Measurements from ENCODE around the gene AP3B1.
A peak's percentile ranks its signal among the peaks of the same experiment; 100 is the strongest.

Gene AP3B1

DNA sequence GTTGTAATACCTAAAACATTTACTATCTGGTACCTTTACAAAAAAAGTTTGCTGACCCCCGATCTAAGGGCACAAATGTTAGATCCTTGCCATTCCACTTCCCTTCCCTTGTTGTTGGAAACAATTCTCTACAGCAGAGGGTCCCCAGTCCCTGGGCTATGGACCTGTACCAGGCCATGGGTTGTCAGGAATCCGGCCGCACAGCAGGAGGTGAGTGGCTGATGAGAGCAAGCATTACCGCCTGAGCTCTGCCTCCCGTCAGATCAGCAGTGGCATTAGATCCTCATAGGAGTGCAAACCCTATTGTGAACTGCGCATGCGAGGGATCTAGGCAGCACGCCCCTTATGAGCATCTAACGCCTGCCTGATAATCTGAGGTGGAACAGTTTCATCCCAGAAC is 248.5 kb downstream of the AP3B1 start:
- no peak for DNase-seq (ENCODE audit: low read depth)
- H3K4me3 ChIP-seq (ENCODE audit: control insufficient read depth, low read depth, low read length) = no peak overlapping the region
- TF ChIP-seq, protein P1, sequence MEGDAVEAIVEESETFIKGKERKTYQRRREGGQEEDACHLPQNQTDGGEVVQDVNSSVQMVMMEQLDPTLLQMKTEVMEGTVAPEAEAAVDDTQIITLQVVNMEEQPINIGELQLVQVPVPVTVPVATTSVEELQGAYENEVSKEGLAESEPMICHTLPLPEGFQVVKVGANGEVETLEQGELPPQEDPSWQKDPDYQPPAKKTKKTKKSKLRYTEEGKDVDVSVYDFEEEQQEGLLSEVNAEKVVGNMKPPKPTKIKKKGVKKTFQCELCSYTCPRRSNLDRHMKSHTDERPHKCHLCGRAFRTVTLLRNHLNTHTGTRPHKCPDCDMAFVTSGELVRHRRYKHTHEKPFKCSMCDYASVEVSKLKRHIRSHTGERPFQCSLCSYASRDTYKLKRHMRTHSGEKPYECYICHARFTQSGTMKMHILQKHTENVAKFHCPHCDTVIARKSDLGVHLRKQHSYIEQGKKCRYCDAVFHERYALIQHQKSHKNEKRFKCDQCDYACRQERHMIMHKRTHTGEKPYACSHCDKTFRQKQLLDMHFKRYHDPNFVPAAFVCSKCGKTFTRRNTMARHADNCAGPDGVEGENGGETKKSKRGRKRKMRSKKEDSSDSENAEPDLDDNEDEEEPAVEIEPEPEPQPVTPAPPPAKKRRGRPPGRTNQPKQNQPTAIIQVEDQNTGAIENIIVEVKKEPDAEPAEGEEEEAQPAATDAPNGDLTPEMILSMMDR (conservative IDR thresholded peaks at IDR 0.05; ENCODE audit: control insufficient read depth, insufficient read depth, low read depth, low read length) = no peak

DNA sequence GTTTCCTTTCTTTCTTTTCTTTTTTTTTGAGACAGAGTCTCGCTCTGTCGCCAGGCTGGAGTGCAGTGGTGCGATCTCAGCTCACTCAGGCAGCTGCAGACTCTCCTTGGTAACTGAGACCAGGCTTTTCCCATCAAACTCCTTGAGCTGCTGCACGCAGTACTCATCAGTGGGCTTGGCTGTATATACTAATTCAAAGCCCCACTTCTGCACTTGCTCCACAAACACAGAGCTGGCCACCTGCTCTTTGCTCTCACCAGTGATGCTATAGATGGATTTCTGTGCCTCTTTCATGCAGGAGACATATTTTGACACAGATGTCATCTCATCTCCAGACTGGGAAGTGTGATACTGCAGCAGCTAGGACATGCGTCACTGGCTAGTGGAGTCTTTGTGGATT is 252.7 kb downstream of the AP3B1 start:
- TF ChIP-seq, protein P1 (conservative IDR thresholded peaks at IDR 0.05; ENCODE audit: control insufficient read depth, insufficient read depth, low read depth, low read length) = no peak
- no peak for DNase-seq (ENCODE audit: low read depth)
- no peak overlapping the region for H3K4me3 ChIP-seq (ENCODE audit: control insufficient read depth, low read depth, low read length)

DNA sequence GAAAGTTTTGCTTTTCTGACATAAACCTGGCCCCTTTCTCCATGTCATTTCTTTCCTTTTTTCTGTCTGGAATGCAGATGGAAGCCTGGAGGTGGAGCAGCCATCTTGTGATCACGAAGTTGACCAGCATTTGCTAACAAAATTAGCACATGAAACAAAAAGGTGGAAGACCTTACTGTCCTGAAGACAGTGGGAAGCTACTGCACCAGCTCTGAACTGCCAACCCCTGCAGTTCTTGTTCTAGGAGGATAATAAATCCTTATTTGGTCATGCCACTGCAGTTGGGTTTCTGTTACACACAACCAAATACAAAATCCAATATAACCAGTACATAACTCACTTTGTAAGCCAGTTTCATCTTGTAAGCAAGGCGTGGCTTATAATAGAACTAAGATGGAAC is 269.0 kb downstream of the AP3B1 start:
- no peak overlapping the region for H3K4me3 ChIP-seq (ENCODE audit: control insufficient read depth, low read depth, low read length)
- TF ChIP-seq, protein P1 (conservative IDR thresholded peaks at IDR 0.05; ENCODE audit: control insufficient read depth, insufficient read depth, low read depth, low read length) = no peak
- no peak for DNase-seq (ENCODE audit: low read depth)

DNA sequence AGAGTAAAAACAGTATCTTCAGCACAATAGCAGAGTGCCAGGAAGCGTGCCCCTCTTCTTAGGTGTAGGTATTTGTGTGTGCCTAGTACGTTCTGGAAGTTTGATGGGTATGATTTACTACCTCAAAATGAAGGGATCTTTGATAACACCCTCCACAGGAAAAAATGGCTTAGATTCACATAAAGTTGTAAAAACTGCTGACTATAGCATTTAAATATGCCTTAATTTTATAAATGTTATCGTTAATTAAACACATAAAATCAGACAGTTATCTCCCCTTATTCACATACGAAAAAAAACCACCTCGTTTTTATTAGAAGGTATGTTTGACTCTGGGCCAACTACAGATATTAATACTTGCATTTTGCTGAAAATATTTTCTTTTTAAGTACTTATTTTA is 274.8 kb downstream of the AP3B1 start:
- TF ChIP-seq, protein P1 (conservative IDR thresholded peaks at IDR 0.05; ENCODE audit: control insufficient read depth, insufficient read depth, low read depth, low read length) = no peak
- H3K4me3 ChIP-seq (ENCODE audit: control insufficient read depth, low read depth, low read length) = no peak overlapping the region
- DNase-seq (ENCODE audit: low read depth) = no peak

DNA sequence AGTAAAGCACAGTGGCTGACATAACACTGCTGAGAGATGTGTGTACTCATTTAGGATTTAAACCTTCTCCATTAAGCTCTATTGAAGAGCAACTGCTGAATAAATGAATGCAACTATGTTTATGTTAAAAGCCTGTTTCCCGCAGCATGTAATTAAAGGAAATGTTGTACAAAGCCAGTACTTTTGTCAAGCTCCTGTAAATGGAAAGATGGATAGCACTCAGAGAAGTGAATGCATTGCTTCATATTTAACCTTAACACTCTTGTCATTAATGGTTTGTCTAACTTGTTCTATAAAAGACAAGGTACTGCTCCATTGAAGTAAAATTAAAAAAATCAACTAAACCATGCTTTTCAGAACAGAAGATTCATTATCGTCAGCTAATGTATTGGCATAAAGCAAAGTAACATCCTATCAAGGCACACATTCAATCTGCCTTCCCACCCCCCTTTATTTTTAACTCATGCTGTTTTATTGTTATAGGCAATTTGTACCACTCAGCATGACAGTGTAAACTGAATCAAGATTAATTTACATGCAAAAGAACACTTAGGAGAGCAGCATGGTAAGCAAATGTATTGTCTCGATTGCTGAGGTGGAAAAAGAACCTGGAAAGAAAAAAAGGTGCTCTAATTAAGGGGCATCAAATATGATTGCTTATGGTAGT is 277.5 kb downstream of the AP3B1 start:
- H3K4me3 ChIP-seq (ENCODE audit: control insufficient read depth, low read depth, low read length) = no peak overlapping the region
- DNase-seq (ENCODE audit: low read depth) = no peak
- TF ChIP-seq, protein P1 (conservative IDR thresholded peaks at IDR 0.05; ENCODE audit: control insufficient read depth, insufficient read depth, low read depth, low read length) = no peak

DNA sequence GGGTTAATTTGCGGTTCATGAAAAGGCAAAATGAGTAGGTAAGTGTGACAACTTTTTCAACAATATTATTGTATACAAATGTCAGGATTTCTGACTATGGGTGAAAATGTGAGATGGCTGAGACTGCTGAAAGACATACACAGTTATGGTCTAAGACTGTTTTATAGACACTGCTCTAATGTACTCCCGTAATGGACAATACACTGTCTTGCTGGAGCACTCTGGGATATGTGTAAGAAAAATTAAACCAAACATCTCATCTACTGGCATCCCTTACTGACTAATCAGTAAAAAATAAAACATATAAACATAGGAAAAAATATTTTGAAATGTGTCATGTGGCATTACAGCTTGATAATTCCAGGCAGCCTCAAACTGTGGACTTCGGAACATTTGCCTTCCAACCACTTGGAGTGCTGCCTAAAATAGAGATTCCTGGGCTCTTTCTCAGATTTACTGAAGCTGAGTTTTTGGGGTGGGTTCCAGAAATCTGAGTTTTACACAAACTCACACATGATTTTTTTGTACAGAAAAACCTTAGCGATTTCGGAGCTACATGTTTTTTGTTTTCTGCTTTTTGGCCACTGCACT is 284.5 kb downstream of the AP3B1 start:
- peak; percentile 91 for DNase-seq (ENCODE audit: low read depth)
- H3K4me3 ChIP-seq (ENCODE audit: control insufficient read depth, low read depth, low read length) = peak overlapping the region; percentile 22
- TF ChIP-seq, protein P1 (conservative IDR thresholded peaks at IDR 0.05; ENCODE audit: control insufficient read depth, insufficient read depth, low read depth, low read length) = peak; percentile 19

Measured in fibroblast of mammary gland (primary cell).